SK-N-DZ (cell line): ENCODE results near the gene UTS2R.
"Not testable (repeated sequence)": the region's sequence is repeated elsewhere in the genome, so short reads cannot be mapped to it uniquely, and the experiment has no call there.

Experiments used
- DNase-seq: peaks from one replicate; pipeline ENCODE4 v3.0.0-alpha.2; 2015; ENCODE audit warnings: low spot score

The UTS2R gene

DNA sequence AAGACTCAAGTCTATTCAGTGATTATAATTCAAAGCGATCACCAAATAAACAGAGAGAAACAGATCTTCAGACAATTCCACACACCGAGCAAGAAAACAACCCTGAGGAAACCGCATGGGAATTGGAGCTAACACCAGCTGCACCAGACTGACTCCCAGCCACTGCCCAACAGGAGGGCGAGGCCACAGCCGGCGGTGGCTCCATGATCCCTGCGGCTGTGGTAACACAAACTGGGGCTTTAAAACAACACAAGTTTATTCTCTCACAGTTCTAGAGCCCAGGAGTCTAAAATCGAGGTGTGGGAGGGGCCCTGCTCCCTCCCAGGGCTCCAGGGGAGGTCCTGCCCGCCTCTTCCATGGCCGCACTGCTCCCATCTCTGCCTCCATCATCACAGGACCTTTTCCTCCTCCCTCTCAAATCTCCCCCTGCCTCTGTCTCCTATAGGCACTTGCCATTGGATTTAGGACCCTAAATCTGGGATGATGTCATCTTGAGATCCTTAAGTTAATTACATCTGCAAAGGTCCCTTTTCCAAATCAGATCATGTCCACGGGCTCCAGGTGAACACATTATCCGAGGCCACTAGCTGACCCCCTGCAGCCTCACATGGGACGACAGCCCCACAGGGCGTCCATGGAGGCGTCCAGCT lies 36.8 kb downstream of the UTS2R start:
- DNase-seq = no peak

GRCh38 chr17:82408938-82409318 lies 37.4 kb downstream of the UTS2R start:
- DNase-seq = no peak

GRCh38 chr17:82410014-82410716 lies 38.6 kb downstream of the UTS2R start:
- DNase-seq = no peak

- no peak for DNase-seq
Measured at GRCh38 chr17:82411396-82412053, 40.0 kb downstream of the UTS2R start.

- not testable (repeated sequence) for DNase-seq
Measured at GRCh38 chr17:82412081-82412480, 40.5 kb downstream of the UTS2R start.

- no peak for DNase-seq
Measured at GRCh38 chr17:82412535-82413520, 41.3 kb downstream of the UTS2R start.

- peak; percentile 60 for DNase-seq
Measured at GRCh38 chr17:82414548-82415281, 43.1 kb downstream of the UTS2R start.

DNA sequence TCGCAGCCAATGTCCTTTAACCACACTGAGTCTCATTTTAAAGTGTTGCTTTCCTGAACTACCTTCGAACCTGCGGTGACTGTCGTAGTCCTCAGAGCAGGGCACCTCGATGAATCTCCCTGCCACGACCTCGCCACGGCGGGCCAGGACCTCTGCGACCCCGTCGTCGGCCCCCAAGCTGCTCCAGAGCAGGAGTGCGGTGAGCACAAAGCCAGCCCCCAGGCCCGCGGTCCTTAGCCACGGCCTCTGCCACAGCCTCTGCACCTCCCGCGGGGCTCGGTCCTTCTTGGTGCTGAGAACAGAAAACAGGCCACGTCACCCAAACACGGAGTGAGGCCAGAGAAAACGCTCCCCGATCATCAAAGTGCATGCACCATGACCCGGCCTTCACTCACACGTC lies 43.8 kb downstream of the UTS2R start:
- DNase-seq = no peak

DNA sequence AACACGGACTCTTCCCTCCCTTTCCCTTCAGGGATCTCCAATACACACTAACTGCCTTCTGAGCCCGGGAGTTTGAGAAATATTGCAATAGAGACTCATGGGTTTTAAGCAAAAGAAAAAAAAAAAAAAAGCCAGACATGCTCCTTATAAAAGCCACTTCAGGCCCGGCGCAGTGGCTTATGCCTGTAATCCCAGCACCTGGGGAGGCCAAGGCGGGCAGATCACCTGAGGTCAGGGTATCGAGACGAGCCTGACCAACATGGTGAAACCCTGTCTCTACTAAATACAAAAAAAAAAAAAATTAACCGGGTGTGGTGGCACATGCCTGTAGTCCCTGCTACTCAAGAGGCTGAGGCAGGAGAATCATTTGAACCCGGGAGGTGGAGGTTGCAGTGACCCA lies 44.2 kb downstream of the UTS2R start:
- no peak for DNase-seq

- no peak for DNase-seq
Measured at GRCh38 chr17:82416264-82416663, 44.7 kb downstream of the UTS2R start.

- DNase-seq = no peak
Measured at GRCh38 chr17:82416771-82417170, 45.2 kb downstream of the UTS2R start.

DNA sequence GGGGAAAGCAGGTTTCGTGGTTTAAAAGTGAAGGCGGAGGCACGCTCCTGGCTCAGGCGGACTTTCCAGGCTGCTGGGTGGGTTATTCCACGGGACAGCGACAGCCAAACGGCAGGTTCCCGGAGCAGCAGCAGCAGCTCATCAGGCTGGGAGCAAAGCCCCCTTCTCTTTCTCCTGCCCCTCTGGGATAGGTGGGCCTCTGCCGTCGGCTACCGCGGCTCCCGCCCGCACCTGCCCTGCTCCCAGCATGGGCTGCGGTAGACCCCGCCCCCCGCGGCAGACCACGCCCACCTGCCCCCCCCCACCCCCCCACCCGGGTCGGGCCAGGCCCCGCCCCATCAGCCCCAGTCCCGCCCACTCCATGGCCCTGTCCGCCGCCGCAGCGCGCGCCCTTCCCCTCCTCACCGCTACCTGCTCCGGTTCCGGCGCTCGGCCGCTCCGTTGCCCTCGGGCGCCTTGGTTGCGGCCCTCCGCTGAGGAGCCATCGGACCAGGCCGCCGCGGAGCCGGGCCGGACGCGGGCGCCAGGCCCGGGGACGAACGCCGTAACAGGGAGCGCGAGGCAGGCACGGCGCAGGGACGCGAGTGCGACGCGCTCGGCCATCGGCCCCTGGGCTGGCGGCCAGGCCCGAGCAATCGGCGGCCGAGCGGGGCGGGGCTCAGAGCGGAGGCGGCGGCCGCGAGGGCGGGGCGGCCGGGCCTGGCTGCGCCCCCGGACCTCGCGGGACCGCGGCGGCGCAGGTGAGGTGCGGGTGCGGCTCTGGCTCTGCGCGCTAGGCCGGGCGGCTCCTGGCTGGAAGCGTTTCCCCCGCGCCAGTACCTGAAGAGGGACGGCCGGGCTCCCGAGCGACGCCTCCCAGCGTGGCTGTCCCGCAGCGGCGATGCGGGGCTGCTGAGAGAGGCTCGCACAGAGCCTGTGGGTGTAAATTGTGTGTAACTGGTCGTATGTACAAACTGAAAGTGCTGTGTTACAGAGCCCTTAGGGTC lies 46.7 kb downstream of the UTS2R start, which contains the start of the genes HEXD and OGFOD3:
HEXD (plus strand) TSS at position 347 of the 986 bp plus-strand sequence. CDS start 1,453 bp downstream, outside the sequence.
OGFOD3 (minus strand) TSS at position 586 of the 986 bp plus-strand sequence; CDS start at position 485, 101 bp downstream.
- peak; percentile 85 for DNase-seq

DNA sequence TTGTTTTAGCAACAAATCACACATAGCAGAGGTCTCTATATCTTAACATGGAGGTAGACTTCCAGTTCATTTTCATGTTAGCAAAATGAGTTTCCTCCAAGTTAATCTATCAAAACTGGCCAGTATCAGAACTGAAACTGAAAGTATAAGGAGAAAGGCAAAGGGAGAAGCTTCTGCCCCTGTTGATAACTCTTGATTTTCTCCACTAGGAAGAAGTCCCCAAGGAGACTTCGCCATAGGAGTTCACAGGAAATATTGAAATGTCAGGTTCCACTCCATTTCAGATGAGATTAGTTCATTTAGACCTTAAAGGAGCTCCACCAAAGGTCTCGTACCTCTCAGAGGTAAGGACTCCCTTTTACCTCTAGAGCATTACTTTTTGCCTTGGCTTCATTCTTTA lies 48.0 kb downstream of the UTS2R start:
- no peak for DNase-seq

DNA sequence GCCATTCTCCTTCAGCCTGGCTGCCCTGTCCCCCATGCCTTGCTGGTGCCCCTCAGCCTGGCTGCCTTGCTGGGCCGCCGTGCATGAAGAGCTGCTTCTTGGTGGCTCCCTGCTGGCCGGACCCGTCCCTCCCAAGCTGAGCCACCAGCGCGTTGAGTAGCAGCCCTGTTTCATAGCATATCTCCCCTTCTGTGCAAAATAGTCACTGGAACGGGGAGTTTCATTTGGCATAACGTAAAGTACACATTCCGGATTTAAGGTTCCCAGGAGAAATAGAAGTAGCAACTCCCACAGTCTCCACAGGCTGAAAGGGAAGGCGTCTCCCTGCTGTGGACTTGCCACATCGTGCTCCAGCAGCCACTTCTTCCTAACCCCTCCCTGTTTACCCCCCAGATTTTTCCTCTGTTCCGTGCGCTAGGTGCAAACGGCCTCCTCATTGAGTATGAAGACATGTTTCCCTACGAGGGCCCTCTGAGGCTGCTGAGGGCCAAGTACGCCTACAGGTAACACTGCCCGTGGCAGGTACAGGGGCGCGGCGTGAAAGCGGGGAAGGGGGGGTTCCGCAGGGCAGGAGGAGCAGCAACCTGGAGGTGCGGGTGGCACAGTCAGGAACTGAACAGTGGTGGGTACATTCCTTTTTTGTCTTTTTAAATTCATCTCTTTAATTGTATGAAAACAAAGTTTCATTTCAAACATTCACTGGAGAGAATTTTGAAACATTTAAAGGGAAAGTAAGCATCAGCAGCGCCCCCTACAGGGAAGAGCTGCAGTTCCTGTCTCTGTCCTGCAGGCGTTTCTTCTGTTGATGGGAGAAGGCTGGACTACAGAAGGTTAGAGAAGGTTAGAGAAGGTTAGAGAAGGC lies 52.7 kb downstream of the UTS2R start:
- no peak for DNase-seq

DNA sequence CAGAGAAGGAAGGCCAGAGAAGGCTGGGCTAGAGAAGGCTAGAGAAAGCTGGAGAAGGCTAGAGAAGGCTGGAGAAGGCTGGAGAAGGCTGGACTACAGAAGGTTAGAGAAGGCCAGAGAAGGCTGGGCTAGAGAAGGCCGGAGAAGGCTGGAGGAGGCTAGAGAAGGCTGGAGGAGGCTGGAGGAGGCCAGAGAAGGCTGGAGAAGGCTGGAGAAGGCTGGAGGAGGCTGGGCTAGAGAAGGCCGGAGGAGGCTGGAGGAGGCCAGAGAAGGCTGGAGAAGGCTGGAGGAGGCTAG lies 53.2 kb downstream of the UTS2R start:
- no peak for DNase-seq
